Spleen (tissue), 7 donors: ENCODE measurements around the gene GNAS-AS1.

Experiments used
- CTCF ChIP-seq, 11 experiments: fragments of 200-600 bp in 7 of 11; fragments of 450-650 bp in 4 of 11; sonication (generic) in 4 of 11; IDR thresholded peaks in 8 of 11; conservative IDR thresholded peaks in 3 of 11; 1 replicate in 7 of 11; 2 replicates in 4 of 11; pipeline versions ENCODE4 v1.4.0 to v1.8.0; 2016 to 2021; ENCODE audit warnings: antibody characterized with exemption in 11 of 11, inconsistent platforms in 4 of 11, mild to moderate bottlenecking in 1 of 11
- POLR2A ChIP-seq, 3 donors: fragments of 450-650 bp; IDR thresholded peaks; one replicate each; pipeline ENCODE4 v1.5.1; 2017; ENCODE audit warnings: antibody characterized with exemption in 3 of 3, mild to moderate bottlenecking in 1 of 3
- POLR2AphosphoS5 ChIP-seq, 3 donors: sonication (generic); formaldehyde crosslinking; IDR thresholded peaks; one replicate each; pipeline ENCODE4 v1.5.1; 2017; ENCODE audit warnings: antibody characterized with exemption in 3 of 3
- donor health status: DM: no; HTN: no; CAD: no; lungs with moderate emphysema.
- donor health status: DM: no; HTN: no; CAD: no.
- donor health status: DM: no; HTN: no; CAD: no.

GRCh38 chr20:58807801-58808200 lies 42.9 kb downstream of the GNAS-AS1 start:
- no peak for TF ChIP-seq CTCF (IDR thresholded peaks at IDR 0.05 in 8 of 11, conservative IDR thresholded peaks at IDR 0.05 in 3 of 11)
- TF ChIP-seq POLR2A (IDR thresholded peaks at IDR 0.05) = no peak
- TF ChIP-seq POLR2AphosphoS5 (IDR thresholded peaks at IDR 0.05) = no peak
